ENCODE measurements around the gene KDM4B.
"Not testable (repeated sequence)": the region's sequence is repeated elsewhere in the genome, so short reads cannot be mapped to it uniquely, and the experiment has no call there.

Gene KDM4B

GRCh38 chr19:5150902-5151741, 182.2 kb downstream of the KDM4B start:
- DNase-seq (ENCODE audit: low read depth) = no peak

DNA sequence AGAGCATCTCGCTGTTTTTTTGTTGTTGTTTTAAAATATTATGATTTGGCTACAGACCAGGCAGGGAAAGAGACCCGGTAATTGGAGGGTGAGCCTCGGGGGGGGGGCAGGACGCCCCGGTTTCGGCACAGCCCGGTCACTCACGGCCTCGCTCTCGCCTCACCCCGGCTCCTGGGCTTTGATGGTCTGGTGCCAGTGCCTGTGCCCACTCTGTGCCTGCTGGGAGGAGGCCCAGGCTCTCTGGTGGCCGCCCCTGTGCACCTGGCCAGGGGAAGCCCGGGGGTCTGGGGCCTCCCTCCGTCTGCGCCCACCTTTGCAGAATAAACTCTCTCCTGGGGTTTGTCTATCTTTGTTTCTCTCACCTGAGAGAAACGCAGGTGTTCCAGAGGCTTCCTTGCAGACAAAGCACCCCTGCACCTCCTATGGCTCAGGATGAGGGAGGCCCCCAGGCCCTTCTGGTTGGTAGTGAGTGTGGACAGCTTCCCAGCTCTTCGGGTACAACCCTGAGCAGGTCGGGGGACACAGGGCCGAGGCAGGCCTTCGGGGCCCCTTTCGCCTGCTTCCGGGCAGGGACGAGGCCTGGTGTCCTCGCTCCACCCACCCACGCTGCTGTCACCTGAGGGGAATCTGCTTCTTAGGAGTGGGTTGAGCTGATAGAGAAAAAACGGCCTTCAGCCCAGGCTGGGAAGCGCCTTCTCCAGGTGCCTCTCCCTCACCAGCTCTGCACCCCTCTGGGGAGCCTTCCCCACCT, 183.3 kb downstream of the KDM4B start:
- no peak for DNase-seq (ENCODE audit: low read depth)

DNA sequence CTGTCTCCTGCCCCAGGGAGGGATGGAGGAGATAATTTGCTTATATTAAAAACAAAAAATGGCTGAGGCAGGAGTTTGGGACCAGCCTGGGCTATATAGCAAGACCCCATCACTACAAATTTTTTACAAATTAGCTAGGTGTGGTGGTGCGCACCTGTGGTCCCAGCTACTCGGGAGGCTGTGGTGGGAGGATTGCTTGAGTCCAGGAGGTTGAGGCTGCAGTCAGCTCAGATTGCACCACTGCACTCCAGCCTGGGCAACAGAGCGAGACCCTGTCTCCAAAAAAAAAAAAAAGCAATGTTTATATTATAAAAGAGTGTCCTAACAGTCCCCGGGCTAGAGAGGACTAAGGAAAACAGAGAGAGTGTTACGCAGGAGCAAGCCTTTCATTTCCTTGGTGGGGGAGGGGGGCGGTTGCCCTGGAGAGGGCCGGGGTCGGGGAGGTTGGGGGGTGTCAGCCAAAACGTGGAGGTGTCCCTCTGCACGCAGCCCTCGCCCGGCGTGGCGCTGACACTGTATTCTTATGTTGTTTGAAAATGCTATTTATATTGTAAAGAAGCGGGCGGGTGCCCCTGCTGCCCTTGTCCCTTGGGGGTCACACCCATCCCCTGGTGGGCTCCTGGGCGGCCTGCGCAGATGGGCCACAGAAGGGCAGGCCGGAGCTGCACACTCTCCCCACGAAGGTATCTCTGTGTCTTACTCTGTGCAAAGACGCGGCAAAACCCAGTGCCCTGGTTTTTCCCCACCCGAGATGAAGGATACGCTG, 184.0 kb downstream of the KDM4B start:
- no peak for DNase-seq (ENCODE audit: low read depth)

- DNase-seq (ENCODE audit: low read depth) = no peak
Observed at GRCh38 chr19:5153601-5154128, 184.8 kb downstream of the KDM4B start.

- DNase-seq (ENCODE audit: low read depth) = no peak
Observed at GRCh38 chr19:5154129-5154798, 185.4 kb downstream of the KDM4B start.

DNA sequence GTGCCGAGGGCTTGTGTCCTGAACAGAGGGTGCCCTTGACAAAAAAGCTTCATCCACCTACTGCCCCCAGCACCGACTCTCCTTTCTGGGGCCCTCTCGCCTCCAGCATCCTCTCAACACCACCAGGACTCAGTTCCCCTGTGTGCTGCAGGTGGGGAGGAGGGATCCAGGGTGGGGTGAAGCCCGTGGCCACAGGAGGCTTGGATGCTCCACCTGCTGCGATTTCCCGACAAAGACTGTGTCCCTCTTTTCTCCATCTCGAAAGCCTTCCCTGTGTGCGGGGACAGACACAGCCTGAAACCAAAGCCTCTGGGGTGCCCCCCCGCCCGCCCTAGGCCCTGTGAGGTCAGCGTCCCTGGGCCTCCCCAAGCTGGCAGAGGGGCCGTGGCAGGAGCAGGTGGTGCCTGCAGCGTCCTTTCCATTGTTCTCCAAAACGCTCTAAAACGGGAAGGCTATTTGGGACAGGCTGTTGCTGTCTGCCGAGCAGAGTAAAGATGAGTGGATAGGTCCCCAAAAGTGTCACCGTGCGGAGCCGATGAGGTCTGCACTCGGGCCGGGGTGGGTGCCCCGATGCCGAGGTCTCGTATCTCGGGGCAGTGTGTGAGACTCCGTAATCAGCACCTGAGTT, 186.0 kb downstream of the KDM4B start:
- DNase-seq (ENCODE audit: low read depth) = no peak

- DNase-seq (ENCODE audit: low read depth) = no peak
Observed at GRCh38 chr19:5155586-5156210, 186.8 kb downstream of the KDM4B start.

DNA sequence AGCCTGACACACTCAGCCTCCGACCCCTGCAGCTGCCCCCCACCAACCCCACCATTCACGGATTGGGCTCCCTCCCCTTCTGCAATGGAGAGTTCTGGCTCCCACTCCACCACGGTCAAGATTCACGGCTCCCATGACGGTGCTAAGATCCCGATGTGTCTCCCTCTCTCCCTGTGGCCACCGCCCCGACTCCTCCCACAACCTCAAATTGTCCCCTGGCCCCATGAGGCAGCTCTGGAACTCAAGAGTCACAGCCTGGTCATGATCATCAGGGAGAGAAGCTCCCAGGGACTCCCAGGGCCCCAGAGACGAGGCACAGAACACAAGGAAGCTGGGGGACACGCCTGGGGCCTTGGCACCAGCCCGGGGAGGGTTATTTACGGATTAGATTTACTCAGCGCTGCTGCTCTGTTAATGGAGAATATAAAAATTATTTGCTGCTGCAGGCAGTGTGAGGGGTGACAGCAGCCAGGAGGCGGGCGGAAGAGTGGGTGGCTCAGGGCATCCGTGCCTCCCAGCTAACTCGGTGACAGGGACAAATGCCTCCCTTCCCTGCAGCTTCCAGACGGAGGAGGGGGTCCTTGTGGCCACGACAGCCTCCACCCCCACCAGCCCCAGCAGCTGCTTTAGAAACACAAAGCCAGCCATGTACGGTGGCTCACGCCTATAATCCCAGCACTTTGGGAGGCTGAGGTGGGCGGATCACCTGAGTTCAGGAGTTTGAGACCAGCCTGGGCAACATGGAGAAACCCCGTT, 187.5 kb downstream of the KDM4B start:
- DNase-seq (ENCODE audit: low read depth) = no peak

DNA sequence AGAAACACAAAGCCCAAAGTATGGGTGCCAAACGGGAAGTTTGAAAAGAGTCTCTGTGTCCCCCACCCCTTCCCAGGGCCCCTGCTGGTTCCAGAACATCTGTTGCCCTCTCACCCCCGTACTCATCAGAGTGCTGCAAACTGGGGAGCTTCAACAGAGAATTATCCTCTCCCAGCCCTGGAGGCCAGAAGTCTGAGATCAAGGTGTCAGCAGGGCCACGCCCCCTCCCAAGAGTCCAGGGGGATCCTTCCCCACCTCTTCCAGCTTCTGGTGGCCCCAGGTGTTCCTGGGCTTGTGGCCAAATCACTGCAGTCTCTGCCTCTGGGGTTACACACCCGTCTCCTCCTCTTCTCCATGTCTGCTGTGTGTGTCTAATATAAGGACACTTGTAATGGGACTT, 188.3 kb downstream of the KDM4B start:
- DNase-seq (ENCODE audit: low read depth) = no peak

GRCh38 chr19:5158549-5159134, 189.7 kb downstream of the KDM4B start:
- DNase-seq (ENCODE audit: low read depth) = not testable (repeated sequence)

DNA sequence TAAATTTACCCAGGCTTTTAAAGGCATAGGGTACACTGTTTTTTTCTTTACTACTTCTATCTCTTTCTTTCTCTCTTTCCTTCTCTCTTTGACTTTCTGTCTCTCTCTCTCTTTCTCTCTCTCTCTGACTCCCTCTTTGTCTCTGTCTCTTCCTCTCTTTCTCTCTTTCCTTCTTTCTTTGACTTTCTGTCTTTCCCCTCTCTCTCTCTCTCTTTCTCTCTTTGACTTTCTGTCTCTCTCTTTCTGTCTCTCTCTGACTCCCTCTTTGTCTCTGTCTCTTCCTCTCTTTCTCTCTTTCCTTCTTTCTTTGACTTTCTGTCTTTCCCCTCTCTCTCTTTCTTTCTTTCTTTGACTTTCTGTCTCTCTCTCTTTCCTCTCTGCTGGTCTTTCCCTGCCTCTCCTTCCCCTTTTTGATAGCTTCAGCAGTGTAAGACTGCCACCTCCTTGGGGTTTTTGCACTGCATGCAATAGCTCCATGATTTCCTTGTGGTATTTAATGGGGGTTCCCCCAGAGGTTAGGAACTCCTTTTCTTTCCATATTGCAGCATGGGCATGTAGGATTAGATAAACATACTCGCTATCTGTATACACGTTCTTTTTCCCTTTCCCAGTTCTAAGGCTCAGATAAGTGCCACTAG, 191.4 kb downstream of the KDM4B start:
- not testable (repeated sequence) for DNase-seq (ENCODE audit: low read depth)

DNA sequence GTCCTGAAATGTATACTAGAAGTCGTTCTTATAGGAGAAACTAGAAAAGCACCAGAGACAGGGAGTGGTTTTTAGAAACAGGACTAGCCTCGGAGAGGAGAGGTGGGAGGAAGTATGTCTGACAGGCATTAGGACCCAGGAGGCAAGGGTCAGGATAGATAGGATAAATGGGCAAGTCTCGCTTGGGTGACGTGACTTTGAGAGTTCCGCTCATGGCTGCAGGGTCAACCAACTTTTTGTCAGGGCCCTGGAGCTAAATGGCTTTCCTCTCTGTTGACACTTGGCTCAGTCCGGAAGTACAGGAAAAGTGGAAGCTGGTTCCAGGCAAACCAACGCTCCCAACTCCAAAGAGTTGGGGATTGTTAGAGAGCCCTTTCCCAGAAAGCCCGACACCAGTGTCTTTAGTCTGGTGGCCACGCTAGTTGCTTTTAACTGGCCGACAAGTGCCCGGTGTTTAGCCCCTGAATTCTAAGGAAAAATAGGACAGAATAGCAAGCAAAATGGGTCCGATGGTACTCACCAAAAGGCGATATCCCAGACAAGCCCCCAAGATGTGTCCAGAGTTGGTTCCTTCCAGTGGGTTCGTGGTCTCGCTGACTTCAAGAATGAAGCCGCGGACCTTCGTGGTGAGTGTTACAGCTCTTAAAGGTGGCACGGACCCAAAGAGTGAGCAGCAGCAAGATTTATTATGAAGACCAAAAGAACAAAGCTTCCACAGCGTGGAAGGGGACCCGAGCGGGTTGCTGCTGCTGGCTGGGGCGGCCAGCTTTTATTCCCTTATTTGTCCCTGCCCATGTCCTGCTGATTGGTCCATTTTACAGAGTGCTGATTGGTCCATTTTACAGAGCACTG, 196.2 kb downstream of the KDM4B start:
- not testable (repeated sequence) for DNase-seq (ENCODE audit: low read depth)

DNA sequence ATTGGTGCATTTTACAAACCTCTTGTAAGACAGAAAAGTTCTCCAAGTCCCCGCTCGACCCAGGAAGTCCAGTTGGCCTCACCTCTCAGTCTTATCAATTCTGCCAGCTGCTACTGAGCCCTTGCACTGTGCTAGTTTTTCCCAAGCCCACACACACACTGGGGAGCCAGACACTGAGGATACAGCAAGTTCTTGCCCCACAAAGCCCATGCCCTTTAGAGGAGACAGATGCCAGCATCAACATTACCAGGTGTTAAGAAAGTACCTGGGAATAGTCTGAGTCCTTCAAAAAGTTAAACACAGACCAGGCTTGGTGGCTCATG, 196.7 kb downstream of the KDM4B start:
- DNase-seq (ENCODE audit: low read depth) = no peak

GRCh38 chr19:5166262-5166661, 197.3 kb downstream of the KDM4B start:
- DNase-seq (ENCODE audit: low read depth) = no peak

DNA sequence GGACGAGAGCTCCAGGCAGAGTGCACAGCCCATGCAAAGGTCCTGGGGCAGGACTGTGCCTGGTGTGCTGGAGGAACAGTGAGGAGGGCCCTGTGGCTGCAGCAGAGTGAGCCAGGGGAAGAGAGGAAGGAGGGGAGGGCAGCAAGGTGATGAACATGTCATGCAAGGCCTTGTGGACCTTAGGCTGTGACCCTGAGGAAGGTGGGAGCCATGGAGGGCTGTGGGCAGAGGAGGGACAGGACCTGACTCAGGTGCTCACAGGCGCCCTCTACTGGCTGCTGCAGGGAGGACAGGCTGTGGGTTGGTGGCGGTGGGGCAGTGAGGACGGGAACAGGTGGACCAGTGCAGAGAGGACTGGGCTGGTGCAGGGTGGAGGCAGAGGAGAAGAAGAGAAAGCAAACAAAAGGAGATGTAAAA, 201.4 kb downstream of the KDM4B start:
- peak; percentile 13 for DNase-seq (ENCODE audit: low read depth)

DNA sequence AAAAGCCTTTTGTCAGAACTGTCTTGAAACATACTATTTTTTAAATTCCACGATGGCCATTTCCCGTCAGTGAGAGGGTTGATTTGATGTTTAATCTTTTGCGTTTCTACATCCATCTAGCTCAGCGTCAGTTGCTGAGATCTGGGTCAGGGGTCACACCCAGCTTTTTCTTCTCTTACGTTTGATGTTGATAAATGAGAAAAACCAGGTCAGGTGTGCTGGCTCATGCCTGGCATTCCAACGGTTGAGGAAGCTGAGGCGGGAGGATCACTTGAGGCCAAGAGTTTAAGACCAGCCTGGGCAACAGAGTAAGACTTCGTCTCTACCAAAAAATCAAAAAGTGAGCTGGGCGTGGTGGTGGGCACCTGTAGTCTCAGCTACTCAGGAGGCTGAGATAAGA, 202.8 kb downstream of the KDM4B start:
- no peak for DNase-seq (ENCODE audit: low read depth)

- no peak for DNase-seq (ENCODE audit: low read depth)
Observed at GRCh38 chr19:5172859-5173630, 204.1 kb downstream of the KDM4B start.

DNA sequence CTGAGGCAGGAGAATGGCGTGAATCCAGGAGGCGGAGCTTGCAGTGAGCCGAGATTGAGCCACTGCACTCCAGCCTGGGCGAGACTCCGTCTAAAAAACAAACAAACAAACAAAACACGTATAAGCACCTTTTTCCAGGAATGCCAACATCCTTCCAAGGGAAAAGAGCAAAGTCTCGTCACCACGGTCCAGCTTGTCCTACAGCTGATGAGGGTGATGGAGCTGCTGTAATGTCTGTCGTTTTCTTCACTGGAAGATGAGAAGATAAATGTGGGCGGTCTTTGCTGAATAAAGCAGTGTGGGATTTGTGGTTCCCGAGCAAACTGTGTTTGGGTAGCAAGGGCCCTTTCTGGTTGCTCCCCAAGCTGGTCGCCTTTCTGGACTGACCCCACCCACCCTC, 205.1 kb downstream of the KDM4B start:
- no peak for DNase-seq (ENCODE audit: low read depth)

All from stimulated activated CD4-positive, alpha-beta T cell treated with anti-CD3 and anti-CD28 coated beads, Interleukin-2, amount 100 ng/mL, for 4 hours (primary cell).